ENCODE data around the gene CRYAA. TPM values are rescaled to one million over a fixed set of nuclear protein-coding genes. Genes with fewer than 3 reads are reported as not detected.

CRYAA gene
- polyA plus RNA-seq, 2 of the 4 experiments (the other 2 are of a cell fraction) = not detected

DNA sequence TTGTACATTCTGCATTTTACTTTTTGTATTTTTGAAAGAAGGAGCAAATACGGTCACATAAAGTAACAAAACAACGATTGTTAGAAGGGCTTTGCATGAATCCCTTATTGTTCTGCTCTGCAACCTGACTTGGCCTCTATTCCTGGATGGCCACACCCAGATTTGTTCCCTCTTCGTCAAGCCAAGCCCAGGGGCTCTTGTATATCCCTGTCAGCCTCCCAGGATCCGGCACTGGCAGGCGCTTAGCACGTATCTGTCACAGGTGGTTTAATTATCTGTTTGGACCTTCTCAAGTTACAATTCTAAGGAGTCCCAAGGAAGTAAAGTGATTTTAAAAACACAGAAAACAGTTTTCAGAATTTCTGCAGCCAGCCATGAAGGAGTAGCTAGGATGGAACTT lies 28.0 kb downstream of the CRYAA start:
- no peak overlapping the region for H3K4me3 ChIP-seq
- 78% methylated on average over 6 of the region's 6 CpGs for WGBS (ENCODE audit: missing lambda C conversion rate)
- FAIRE-seq = no peak
- no peak overlapping the region for H3K27ac ChIP-seq
- CTCF ChIA-PET = interaction anchor here (0.8 kb wide), 1 partner anchor 379 kb away, joined by 3 read pairs; no protein-coding TSS in a partner anchor
- H3K9me3 ChIP-seq = peaks cover 25% of the 10 kb centered on the region; the same call in 2 of the 3 replicates
- DNase-seq (ENCODE audit: low read depth in 1 of 2, low spot score in 1 of 2) = no peak
- TF ChIP-seq TP53 (CRISPR knock-in tag; IDR thresholded peaks at IDR 0.05) (no peak), EHMT2 (IDR thresholded peaks at IDR 0.05; ENCODE audit: low read depth) (no peak), HDAC2 (IDR thresholded peaks at IDR 0.05) (no peak), MAZ (IDR thresholded peaks at IDR 0.05; ENCODE audit: borderline replicate concordance, low read depth, low read length) (no peak)
- TF ChIP-seq, protein P1, sequence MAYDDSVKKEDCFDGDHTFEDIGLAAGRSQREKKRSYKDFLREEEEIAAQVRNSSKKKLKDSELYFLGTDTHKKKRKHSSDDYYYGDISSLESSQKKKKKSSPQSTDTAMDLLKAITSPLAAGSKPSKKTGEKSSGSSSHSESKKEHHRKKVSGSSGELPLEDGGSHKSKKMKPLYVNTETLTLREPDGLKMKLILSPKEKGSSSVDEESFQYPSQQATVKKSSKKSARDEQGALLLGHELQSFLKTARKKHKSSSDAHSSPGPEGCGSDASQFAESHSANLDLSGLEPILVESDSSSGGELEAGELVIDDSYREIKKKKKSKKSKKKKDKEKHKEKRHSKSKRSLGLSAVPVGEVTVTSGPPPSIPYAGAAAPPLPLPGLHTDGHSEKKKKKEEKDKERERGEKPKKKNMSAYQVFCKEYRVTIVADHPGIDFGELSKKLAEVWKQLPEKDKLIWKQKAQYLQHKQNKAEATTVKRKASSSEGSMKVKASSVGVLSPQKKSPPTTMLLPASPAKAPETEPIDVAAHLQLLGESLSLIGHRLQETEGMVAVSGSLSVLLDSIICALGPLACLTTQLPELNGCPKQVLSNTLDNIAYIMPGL (CRISPR knock-in tag; IDR thresholded peaks at IDR 0.05; ENCODE audit: borderline replicate concordance) = no peak
- TF ChIP-seq, protein P2, sequence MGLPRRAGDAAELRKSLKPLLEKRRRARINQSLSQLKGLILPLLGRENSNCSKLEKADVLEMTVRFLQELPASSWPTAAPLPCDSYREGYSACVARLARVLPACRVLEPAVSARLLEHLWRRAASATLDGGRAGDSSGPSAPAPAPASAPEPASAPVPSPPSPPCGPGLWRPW (IDR thresholded peaks at IDR 0.05) = no peak
- 0 out of 3 replicates have a peak, but pooled peaks cover 3% of the 10 kb centered on the region for H3K4me1 ChIP-seq
- no peak overlapping the region for H3K4me2 ChIP-seq
- ATAC-seq = no peak
- POLR2A ChIA-PET = no interaction called here

DNA sequence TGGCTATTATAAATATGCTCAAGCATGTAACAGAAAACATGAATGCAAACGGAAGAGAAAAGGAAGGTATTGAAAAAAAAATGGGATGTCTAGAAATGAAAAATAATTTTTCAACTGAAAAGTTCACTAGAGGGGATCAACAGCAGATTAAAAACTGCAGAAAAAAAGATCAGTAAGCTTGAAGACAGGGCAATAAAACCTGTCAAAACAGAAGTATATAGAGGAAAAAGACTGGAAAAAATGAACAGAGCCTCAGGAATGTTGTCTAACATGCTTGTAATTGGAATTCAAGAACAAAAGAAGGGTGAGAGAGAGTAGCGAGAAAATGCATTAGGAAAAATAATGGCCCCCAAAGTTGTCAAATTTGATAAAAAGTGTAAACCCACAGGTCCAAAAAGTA lies 29.6 kb downstream of the CRYAA start:
- H3K4me3 ChIP-seq = no peak overlapping the region
- H3K4me2 ChIP-seq = no peak overlapping the region
- FAIRE-seq = no peak
- ATAC-seq = no peak
- TF ChIP-seq MYC (IDR thresholded peaks at IDR 0.05; ENCODE audit: borderline replicate concordance, low read length) (no peak), HOXB5 (CRISPR knock-in tag; IDR thresholded peaks at IDR 0.05) (no peak), GATA3 (IDR thresholded peaks at IDR 0.05; ENCODE audit: borderline replicate concordance) (no peak), SMC3 (IDR thresholded peaks at IDR 0.05) (no peak), CEBPB (IDR thresholded peaks at IDR 0.05) (no peak), HOXB13 (CRISPR knock-in tag; IDR thresholded peaks at IDR 0.05; ENCODE audit: low read depth) (no peak), MAZ (IDR thresholded peaks at IDR 0.05; ENCODE audit: borderline replicate concordance, low read depth, low read length) (no peak), PHF8 (IDR thresholded peaks at IDR 0.05; ENCODE audit: borderline replicate concordance, low read depth) (no peak), RAD21 (conservative IDR thresholded peaks at IDR 0.05 in 1 of 2, IDR thresholded peaks at IDR 0.05 in 1 of 2) (no peak)
- TF ChIP-seq, protein P3, sequence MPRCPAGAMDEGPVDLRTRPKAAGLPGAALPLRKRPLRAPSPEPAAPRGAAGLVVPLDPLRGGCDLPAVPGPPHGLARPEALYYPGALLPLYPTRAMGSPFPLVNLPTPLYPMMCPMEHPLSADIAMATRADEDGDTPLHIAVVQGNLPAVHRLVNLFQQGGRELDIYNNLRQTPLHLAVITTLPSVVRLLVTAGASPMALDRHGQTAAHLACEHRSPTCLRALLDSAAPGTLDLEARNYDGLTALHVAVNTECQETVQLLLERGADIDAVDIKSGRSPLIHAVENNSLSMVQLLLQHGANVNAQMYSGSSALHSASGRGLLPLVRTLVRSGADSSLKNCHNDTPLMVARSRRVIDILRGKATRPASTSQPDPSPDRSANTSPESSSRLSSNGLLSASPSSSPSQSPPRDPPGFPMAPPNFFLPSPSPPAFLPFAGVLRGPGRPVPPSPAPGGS (IDR thresholded peaks at IDR 0.05) = no peak
- TF ChIP-seq, protein P4, sequence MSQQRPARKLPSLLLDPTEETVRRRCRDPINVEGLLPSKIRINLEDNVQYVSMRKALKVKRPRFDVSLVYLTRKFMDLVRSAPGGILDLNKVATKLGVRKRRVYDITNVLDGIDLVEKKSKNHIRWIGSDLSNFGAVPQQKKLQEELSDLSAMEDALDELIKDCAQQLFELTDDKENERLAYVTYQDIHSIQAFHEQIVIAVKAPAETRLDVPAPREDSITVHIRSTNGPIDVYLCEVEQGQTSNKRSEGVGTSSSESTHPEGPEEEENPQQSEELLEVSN (IDR thresholded peaks at IDR 0.05; ENCODE audit: borderline replicate concordance, low read depth) = no peak
- no peak for DNase-seq (ENCODE audit: low read depth in 1 of 2, low spot score in 1 of 2)
- 86% methylated on average over 2 of the region's 2 CpGs for WGBS (ENCODE audit: missing lambda C conversion rate)
- ChIA-PET POLR2A (no interaction called here), CTCF (no interaction called here)
- 0 out of 3 replicates have a peak, but pooled peaks cover 3% of the 10 kb centered on the region for H3K4me1 ChIP-seq
- H3K27ac ChIP-seq = no peak overlapping the region
- peaks cover 34% of the 10 kb centered on the region for H3K9me3 ChIP-seq

DNA sequence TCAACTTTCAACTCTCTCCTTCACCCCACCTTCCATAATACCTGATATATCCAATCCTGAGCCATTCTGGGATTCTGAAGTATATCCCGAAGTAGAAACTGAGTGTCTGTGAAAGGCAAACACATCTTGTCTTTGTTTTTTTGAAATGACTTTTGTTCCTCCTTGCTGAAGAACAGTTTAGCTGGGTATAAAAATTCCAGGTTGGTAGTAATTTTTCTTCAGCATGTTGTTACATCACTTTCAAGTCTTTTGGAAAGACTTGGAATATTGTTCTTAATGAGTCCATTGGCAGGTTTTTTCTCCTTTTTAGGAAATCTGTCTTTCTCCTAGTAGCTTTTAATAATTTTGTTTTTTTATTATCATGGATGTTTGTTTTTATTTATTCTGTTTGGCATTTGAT lies 32.7 kb downstream of the CRYAA start:
- DNase-seq (ENCODE audit: low read depth in 1 of 2, low spot score in 1 of 2) (no peak), FAIRE-seq (no peak), ATAC-seq (no peak)
- Histone ChIP-seq H3K4me3 (no peak overlapping the region), H3K4me2 (no peak overlapping the region), H3K27ac (no peak overlapping the region), H3K4me1 (no peaks in the 10 kb centered on the region), H3K9me3 (peaks cover 34% of the 10 kb centered on the region)
- ChIA-PET CTCF (interaction anchor here (1.6 kb wide), 1 partner anchor 139 kb away, joined by 3 read pairs; no protein-coding TSS in a partner anchor), POLR2A (no interaction called here)
- TF ChIP-seq, protein P2 (IDR thresholded peaks at IDR 0.05) = no peak
- TF ChIP-seq KDM5A (IDR thresholded peaks at IDR 0.05) (no peak), EP300 (IDR thresholded peaks at IDR 0.05) (no peak), HOXB5 (CRISPR knock-in tag; IDR thresholded peaks at IDR 0.05) (no peak), NPAS2 (CRISPR knock-in tag; IDR thresholded peaks at IDR 0.05; ENCODE audit: borderline replicate concordance) (no peak), GATA3 (IDR thresholded peaks at IDR 0.05; ENCODE audit: borderline replicate concordance) (no peak), CEBPB (IDR thresholded peaks at IDR 0.05) (no peak), CHD2 (IDR thresholded peaks at IDR 0.05; ENCODE audit: low read length, partially characterized antibody) (no peak), TP53 (CRISPR knock-in tag; IDR thresholded peaks at IDR 0.05) (no peak), EHF (CRISPR knock-in tag; IDR thresholded peaks at IDR 0.05) (no peak), ZNF302 (CRISPR knock-in tag; IDR thresholded peaks at IDR 0.05) (no peak), PHF8 (IDR thresholded peaks at IDR 0.05; ENCODE audit: borderline replicate concordance, low read depth) (no peak), CBX2 (IDR thresholded peaks at IDR 0.05; ENCODE audit: borderline replicate concordance, low read depth) (no peak), RNF2 (IDR thresholded peaks at IDR 0.05; ENCODE audit: borderline replicate concordance, low read depth) (no peak), ZSCAN20 (CRISPR knock-in tag; IDR thresholded peaks at IDR 0.05) (no peak), ZFP36 (IDR thresholded peaks at IDR 0.05; ENCODE audit: borderline replicate concordance, partially characterized antibody) (no peak), BHLHE40 (IDR thresholded peaks at IDR 0.05; ENCODE audit: low read depth, low read length) (no peak)
- TF ChIP-seq, protein P5, sequence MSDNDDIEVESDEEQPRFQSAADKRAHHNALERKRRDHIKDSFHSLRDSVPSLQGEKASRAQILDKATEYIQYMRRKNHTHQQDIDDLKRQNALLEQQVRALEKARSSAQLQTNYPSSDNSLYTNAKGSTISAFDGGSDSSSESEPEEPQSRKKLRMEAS (IDR thresholded peaks at IDR 0.05) = no peak
- 3% methylated on average over 1 of the region's 1 CpG for WGBS (ENCODE audit: missing lambda C conversion rate)

All from A549 (cell line).